ENCODE data around the gene CHRNB2.
A peak's percentile ranks its signal among the peaks of the same experiment; 100 is the strongest.

Gene CHRNB2

DNA sequence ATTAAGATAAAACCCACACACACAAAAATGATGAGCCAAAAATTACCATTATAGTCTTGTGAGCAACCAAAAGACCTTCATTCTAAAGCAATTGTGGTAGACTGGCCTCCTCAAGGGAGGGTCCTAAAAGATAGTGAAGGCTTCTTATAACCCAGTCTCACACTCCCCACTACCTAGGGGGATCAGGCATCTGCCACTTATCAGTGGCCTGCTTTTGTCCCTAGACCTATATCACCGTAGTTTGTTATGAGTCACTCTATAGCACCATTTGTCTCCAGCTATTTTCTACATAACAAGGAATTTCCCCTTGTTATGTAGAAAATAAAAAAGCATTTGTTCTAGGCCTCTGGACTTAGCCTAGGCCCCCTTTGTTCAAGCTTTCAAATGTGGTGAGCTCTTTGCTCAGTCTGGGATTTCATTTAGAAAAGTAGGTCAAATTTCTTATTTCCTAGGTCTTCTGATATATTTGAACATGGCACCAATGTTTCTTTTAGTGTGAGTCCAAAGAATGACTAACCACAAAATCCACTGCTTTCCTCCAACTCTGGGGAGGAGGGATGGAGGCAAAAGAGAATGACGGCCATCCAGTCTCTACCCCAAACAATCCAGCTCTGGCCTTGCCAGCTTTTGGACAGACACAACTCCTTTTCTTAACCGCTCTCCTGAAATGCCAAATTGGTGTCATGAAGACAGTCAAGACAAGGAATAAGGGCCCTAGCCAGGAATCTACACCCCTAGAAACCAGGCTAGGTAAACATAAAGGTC, 31.5 kb downstream of the CHRNB2 start (continued):
- TF ChIP-seq, protein P1, sequence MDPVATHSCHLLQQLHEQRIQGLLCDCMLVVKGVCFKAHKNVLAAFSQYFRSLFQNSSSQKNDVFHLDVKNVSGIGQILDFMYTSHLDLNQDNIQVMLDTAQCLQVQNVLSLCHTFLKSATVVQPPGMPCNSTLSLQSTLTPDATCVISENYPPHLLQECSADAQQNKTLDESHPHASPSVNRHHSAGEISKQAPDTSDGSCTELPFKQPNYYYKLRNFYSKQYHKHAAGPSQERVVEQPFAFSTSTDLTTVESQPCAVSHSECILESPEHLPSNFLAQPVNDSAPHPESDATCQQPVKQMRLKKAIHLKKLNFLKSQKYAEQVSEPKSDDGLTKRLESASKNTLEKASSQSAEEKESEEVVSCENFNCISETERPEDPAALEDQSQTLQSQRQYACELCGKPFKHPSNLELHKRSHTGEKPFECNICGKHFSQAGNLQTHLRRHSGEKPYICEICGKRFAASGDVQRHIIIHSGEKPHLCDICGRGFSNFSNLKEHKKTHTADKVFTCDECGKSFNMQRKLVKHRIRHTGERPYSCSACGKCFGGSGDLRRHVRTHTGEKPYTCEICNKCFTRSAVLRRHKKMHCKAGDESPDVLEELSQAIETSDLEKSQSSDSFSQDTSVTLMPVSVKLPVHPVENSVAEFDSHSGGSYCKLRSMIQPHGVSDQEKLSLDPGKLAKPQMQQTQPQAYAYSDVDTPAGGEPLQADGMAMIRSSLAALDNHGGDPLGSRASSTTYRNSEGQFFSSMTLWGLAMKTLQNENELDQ (tag by site-specific recombination; IDR thresholded peaks at IDR 0.05; ENCODE audit: low read depth), result no peak
- TF ChIP-seq ZNF274 (IDR thresholded peaks at IDR 0.05; ENCODE audit: low read length) (no peak), ZNF274 (tag by site-specific recombination; IDR thresholded peaks at IDR 0.05; ENCODE audit: borderline replicate concordance) (no peak)
- TF ChIP-seq, protein P2, sequence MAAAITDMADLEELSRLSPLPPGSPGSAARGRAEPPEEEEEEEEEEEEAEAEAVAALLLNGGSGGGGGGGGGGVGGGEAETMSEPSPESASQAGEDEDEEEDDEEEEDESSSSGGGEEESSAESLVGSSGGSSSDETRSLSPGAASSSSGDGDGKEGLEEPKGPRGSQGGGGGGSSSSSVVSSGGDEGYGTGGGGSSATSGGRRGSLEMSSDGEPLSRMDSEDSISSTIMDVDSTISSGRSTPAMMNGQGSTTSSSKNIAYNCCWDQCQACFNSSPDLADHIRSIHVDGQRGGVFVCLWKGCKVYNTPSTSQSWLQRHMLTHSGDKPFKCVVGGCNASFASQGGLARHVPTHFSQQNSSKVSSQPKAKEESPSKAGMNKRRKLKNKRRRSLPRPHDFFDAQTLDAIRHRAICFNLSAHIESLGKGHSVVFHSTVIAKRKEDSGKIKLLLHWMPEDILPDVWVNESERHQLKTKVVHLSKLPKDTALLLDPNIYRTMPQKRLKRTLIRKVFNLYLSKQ (tag by site-specific recombination; IDR thresholded peaks at IDR 0.05; ENCODE audit: borderline replicate concordance), result no peak
- TF ChIP-seq, protein P3, sequence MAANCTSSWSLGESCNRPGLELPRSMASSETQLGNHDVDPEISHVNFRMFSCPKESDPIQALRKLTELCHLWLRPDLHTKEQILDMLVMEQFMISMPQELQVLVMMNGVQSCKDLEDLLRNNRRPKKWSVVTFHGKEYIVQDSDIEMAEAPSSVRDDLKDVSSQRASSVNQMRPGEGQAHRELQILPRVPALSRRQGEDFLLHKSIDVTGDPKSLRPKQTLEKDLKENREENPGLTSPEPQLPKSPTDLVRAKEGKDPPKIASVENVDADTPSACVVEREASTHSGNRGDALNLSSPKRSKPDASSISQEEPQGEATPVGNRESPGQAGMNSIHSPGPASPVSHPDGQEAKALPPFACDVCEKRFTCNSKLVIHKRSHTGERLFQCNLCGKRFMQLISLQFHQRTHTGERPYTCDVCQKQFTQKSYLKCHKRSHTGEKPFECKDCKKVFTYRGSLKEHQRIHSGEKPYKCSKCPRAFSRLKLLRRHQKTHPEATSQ (tag by site-specific recombination; IDR thresholded peaks at IDR 0.05), result no peak

DNA sequence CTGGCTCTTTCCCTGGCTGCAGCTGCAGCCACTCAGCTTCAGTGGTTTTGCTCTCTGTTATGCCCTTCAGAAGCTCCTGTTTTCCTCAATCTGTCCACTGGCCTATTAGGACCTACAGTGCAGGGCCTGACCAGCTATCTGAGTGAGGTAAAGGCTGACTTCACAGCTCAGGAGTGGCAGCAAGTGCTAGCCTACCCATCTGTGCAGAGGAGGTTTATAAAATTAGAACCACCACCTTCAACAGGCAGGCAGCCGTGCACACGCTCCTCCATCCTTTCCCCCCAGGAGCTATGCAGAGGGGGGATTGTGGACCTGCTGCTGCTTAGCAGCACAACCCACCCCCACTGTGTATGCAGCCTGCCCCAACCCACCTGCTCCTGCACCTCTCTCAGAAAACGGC, 32.1 kb downstream of the CHRNB2 start:
- H3K36me3 ChIP-seq (ENCODE audit: control insufficient read depth in 2 of 2, insufficient read depth in 1 of 2, low read length in 2 of 2), result peaks cover 20 to 84% of the 10 kb centered on the region in 2 experiments
- no peak overlapping the region for H3K27ac ChIP-seq (ENCODE audit: extremely low read depth, low read depth, low read length)
- no peaks in the 10 kb centered on the region for H3K4me1 ChIP-seq (ENCODE audit: control insufficient read depth, insufficient read depth, low read length)
- H3K4me3 ChIP-seq (ENCODE audit: low read depth, low read length), result no peak overlapping the region
- POLR2A ChIA-PET, result interaction anchor here (0.8 to 1.2 kb wide), 2 partner anchors 9 to 28 kb away, joined by 3 to 20 read pairs; no protein-coding TSS in a partner anchor
- TF ChIP-seq ZBTB17 (tag by site-specific recombination; IDR thresholded peaks at IDR 0.05) (0 out of 2 replicates have a peak, but pooled peaks have one; percentile 18), ZNF629 (tag by site-specific recombination; IDR thresholded peaks at IDR 0.05) (0 out of 2 replicates have a peak, but pooled peaks have one; percentile 22)
- TF ChIP-seq, protein P4, sequence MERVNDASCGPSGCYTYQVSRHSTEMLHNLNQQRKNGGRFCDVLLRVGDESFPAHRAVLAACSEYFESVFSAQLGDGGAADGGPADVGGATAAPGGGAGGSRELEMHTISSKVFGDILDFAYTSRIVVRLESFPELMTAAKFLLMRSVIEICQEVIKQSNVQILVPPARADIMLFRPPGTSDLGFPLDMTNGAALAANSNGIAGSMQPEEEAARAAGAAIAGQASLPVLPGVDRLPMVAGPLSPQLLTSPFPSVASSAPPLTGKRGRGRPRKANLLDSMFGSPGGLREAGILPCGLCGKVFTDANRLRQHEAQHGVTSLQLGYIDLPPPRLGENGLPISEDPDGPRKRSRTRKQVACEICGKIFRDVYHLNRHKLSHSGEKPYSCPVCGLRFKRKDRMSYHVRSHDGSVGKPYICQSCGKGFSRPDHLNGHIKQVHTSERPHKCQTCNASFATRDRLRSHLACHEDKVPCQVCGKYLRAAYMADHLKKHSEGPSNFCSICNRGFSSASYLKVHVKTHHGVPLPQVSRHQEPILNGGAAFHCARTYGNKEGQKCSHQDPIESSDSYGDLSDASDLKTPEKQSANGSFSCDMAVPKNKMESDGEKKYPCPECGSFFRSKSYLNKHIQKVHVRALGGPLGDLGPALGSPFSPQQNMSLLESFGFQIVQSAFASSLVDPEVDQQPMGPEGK (tag by site-specific recombination; IDR thresholded peaks at IDR 0.05), result no peak
- H3K9me3 ChIP-seq (ENCODE audit: control insufficient read depth, insufficient read depth, low read depth, low read length), result no peaks in the 10 kb centered on the region
- CTCF ChIA-PET, result interaction anchor here (1.1 to 2.6 kb wide), 2 partner anchors 40 to 160 kb away, joined by 3 to 7 read pairs; no protein-coding TSS in a partner anchor

DNA sequence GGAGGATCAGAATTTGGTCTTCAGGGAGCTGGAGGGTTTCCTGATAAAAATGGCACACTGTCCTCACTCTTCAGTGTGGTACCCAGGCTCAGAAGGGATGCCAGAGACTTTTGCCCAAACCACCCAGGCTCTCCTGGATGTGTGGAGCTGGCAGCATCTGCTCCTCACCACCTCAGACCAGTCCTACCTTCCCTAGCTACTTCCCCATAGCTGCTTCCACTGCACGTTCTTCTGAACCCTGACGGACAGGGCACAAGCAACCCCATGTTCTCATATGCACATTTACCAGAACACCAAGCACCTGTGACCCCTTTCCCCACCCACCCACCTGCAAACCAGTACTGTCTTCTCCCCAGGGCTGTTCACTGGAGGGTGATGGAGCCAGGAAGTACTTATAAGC, 35.7 kb downstream of the CHRNB2 start:
- Histone ChIP-seq H3K4me3 (ENCODE audit: low read depth, low read length) (no peak overlapping the region), H3K36me3 (ENCODE audit: control insufficient read depth in 2 of 2, insufficient read depth in 1 of 2, low read length in 2 of 2) (peaks cover 0 to 59% of the 10 kb centered on the region in 2 experiments; a peak in 2 of 3 replicates), H3K9me3 (ENCODE audit: control insufficient read depth, insufficient read depth, low read depth, low read length) (no peaks in the 10 kb centered on the region), H3K27ac (ENCODE audit: extremely low read depth, low read depth, low read length) (no peak overlapping the region), H3K4me1 (ENCODE audit: control insufficient read depth, insufficient read depth, low read length) (peaks cover 4% of the 10 kb centered on the region; the same call in 1 of the 2 replicates)
- ChIA-PET CTCF (no interaction called here), POLR2A (interaction anchor here (0.6 kb wide), 1 partner anchor 45 kb away, joined by 3 read pairs; the partner anchor contains the start of gene UBE2Q1)
- TF ChIP-seq ZNF221 (tag by site-specific recombination; IDR thresholded peaks at IDR 0.05; ENCODE audit: borderline replicate concordance), result no peak
- TF ChIP-seq ZNF239 (tag by site-specific recombination; IDR thresholded peaks at IDR 0.05), result no peak
- TF ChIP-seq ZNF549 (tag by site-specific recombination; IDR thresholded peaks at IDR 0.05), result no peak
- TF ChIP-seq ZNF510 (tag by site-specific recombination; IDR thresholded peaks at IDR 0.05; ENCODE audit: insufficient replicate concordance), result no peak
- TF ChIP-seq KLF1 (tag by site-specific recombination; IDR thresholded peaks at IDR 0.05), result no peak
- no peak for TF ChIP-seq HOXC10 (CRISPR knock-in tag; IDR thresholded peaks at IDR 0.05)
- TF ChIP-seq ZNF341 (tag by site-specific recombination; IDR thresholded peaks at IDR 0.05; ENCODE audit: low read depth), result no peak
- TF ChIP-seq, protein P5, sequence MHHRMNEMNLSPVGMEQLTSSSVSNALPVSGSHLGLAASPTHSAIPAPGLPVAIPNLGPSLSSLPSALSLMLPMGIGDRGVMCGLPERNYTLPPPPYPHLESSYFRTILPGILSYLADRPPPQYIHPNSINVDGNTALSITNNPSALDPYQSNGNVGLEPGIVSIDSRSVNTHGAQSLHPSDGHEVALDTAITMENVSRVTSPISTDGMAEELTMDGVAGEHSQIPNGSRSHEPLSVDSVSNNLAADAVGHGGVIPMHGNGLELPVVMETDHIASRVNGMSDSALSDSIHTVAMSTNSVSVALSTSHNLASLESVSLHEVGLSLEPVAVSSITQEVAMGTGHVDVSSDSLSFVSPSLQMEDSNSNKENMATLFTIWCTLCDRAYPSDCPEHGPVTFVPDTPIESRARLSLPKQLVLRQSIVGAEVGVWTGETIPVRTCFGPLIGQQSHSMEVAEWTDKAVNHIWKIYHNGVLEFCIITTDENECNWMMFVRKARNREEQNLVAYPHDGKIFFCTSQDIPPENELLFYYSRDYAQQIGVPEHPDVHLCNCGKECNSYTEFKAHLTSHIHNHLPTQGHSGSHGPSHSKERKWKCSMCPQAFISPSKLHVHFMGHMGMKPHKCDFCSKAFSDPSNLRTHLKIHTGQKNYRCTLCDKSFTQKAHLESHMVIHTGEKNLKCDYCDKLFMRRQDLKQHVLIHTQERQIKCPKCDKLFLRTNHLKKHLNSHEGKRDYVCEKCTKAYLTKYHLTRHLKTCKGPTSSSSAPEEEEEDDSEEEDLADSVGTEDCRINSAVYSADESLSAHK (tag by site-specific recombination; IDR thresholded peaks at IDR 0.05), result no peak

Measured in HEK293 (cell line).